ENCODE data around the gene FOS.

FOS gene

GRCh38 chr14:75329369-75329768 lies 50.7 kb downstream of the FOS start:
- Histone ChIP-seq H3K9me3 (ENCODE audit: severe bottlenecking) (no peaks in the 10 kb centered on the region), H3K27me3 (ENCODE audit: insufficient read depth, low read depth, severe bottlenecking) (no peaks in the 10 kb centered on the region), H3K36me3 (no peaks in the 10 kb centered on the region), H3K27ac (no peak overlapping the region), H3K4me3 (ENCODE audit: low read depth, low read length) (no peak overlapping the region)
- no peak for TF ChIP-seq CTCF (IDR thresholded peaks at IDR 0.05; ENCODE audit: low read depth, low read length)
- no peak for DNase-seq

- DNase-seq = no peak
- Histone ChIP-seq H3K27me3 (ENCODE audit: insufficient read depth, low read depth, severe bottlenecking) (no peaks in the 10 kb centered on the region), H3K9me3 (ENCODE audit: severe bottlenecking) (no peaks in the 10 kb centered on the region), H3K36me3 (no peaks in the 10 kb centered on the region), H3K4me3 (ENCODE audit: low read depth, low read length) (no peak overlapping the region), H3K27ac (no peak overlapping the region)
- TF ChIP-seq CTCF (IDR thresholded peaks at IDR 0.05; ENCODE audit: low read depth, low read length) = no peak
These were observed 52.8 kb downstream of the FOS start for GRCh38 chr14:75331471-75331870.

Measured in WERI-Rb-1 (cell line).